Tibial nerve (tissue), 4 donors: Measurements from ENCODE around the gene TPM2. TPM values are rescaled to one million over a fixed set of nuclear protein-coding genes. Genes with fewer than 3 reads are reported as not detected.

Source experiments
- DNase-seq, 2 donors: peaks; one replicate each; pipeline ENCODE4 v3.0.0-alpha.2; 2019; ENCODE audit warnings: low spot score in 2 of 2
- H3K27ac ChIP-seq, 4 donors: fragments of 200-600 bp; sonication (generic) in 3 of 4; one replicate each; pipeline ENCODE4 v1.5.1; 2017 to 2019; ENCODE audit warnings: mild to moderate bottlenecking in 1 of 4
- H3K27me3 ChIP-seq, 2 donors: fragments of 200-600 bp; sonication (generic) in 1 of 2; one replicate each; pipeline versions ENCODE4 v1.5.1 to v1.6.0; 2017 to 2019
- H3K36me3 ChIP-seq, 3 donors: fragments of 200-600 bp; sonication (generic); one replicate each; pipeline ENCODE4 v1.5.1; 2018 to 2019
- H3K4me1 ChIP-seq, 4 donors: fragments of 200-600 bp; sonication (generic) in 3 of 4; one replicate each; pipeline ENCODE4 v1.5.1; 2017 to 2019
- H3K4me3 ChIP-seq, 4 donors: fragments of 200-600 bp; sonication (generic) in 3 of 4; one replicate each; pipeline ENCODE4 v1.5.1; 2017 to 2019; ENCODE audit warnings: mild to moderate bottlenecking in 1 of 4, moderate library complexity in 1 of 4
- H3K9me3 ChIP-seq, 4 donors: fragments of 200-600 bp; sonication (generic) in 3 of 4; one replicate each; pipeline ENCODE4 v1.5.1; 2017 to 2019
- CTCF ChIP-seq, 5 experiments: fragments of 200-600 bp in 3 of 5; fragments of 450-650 bp in 2 of 5; sonication (generic) in 3 of 5; IDR thresholded peaks; one replicate each; pipeline ENCODE4 v1.5.1; 2016 to 2019; ENCODE audit warnings: antibody characterized with exemption in 5 of 5, mild to moderate bottlenecking in 3 of 5, moderate library complexity in 2 of 5
- EP300 ChIP-seq, 2 donors: sonication (generic); formaldehyde crosslinking; IDR thresholded peaks; one replicate each; pipeline ENCODE4 v1.6.1; 2017; ENCODE audit warnings: antibody characterized with exemption in 2 of 2, mild to moderate bottlenecking in 1 of 2
- POLR2A ChIP-seq, 2 donors: fragments of 450-650 bp; IDR thresholded peaks; one replicate each; pipeline ENCODE4 v1.6.1; 2017; ENCODE audit warnings: antibody characterized with exemption in 2 of 2, mild to moderate bottlenecking in 2 of 2, moderate library complexity in 2 of 2
- WGBS, 2 donors: methylation state at CpG; one replicate each; pipeline ENCODE4 v1.1.5; 2018; 5-methylcytosine and 5-hydroxymethylcytosine counted together
- total RNA-seq, 4 donors: library from RNA; depleted of rRNA; stranded (reverse); fragments of >200 nt; gene quantifications; one replicate each; pipeline ENCODE4 v1.1.0, GENCODE V29; 2016

Gene TPM2
- total RNA-seq, 4 donors from 2014 or later: 229 to 350 (median 289) TPM

- Histone ChIP-seq H3K27me3 (no peaks in the 10 kb centered on the region), H3K4me3 (no peak overlapping the region), H3K9me3 (no peaks in the 10 kb centered on the region), H3K4me1 (peaks cover 0 to 21% (median 3%) of the 10 kb centered on the region in 4 donors), H3K27ac (no peak overlapping the region), H3K36me3 (peaks cover 0 to 47% (median 0%) of the 10 kb centered on the region in 3 donors)
- 31 to 70% methylated on average over 3 of the region's 3 CpGs for WGBS, 2 donors
- TF ChIP-seq POLR2A (IDR thresholded peaks at IDR 0.05) (no peak), EP300 (IDR thresholded peaks at IDR 0.05) (no peak), CTCF (IDR thresholded peaks at IDR 0.05) (no peak)
- no peak for DNase-seq
These were observed 8.3 kb downstream of the TPM2 start for GRCh38 chr9:35681341-35682002.

- Histone ChIP-seq H3K36me3 (peaks cover 0 to 40% (median 0%) of the 10 kb centered on the region in 3 donors), H3K4me3 (no peak overlapping the region), H3K27me3 (no peaks in the 10 kb centered on the region), H3K27ac (no peak overlapping the region), H3K9me3 (no peaks in the 10 kb centered on the region), H3K4me1 (peaks cover 0 to 21% (median 7%) of the 10 kb centered on the region in 4 donors)
- TF ChIP-seq EP300 (IDR thresholded peaks at IDR 0.05): no peak
- no peak for TF ChIP-seq CTCF (IDR thresholded peaks at IDR 0.05)
- no peak for TF ChIP-seq POLR2A (IDR thresholded peaks at IDR 0.05)
- 52 to 54% methylated on average over 15 of the region's 15 CpGs for WGBS, 2 donors
- DNase-seq: no peak
These were observed 9.2 kb downstream of the TPM2 start for GRCh38 chr9:35680331-35681105.

GRCh38 chr9:35679766-35680330, 9.9 kb downstream of the TPM2 start:
- peaks cover 0 to 20% (median 10%) of the 10 kb centered on the region in 4 donors for H3K4me1 ChIP-seq
- no peaks in the 10 kb centered on the region for H3K9me3 ChIP-seq
- DNase-seq: no peak
- H3K36me3 ChIP-seq: peaks cover 0 to 33% (median 0%) of the 10 kb centered on the region in 3 donors
- 80 to 85% methylated on average over 8 of the region's 8 CpGs for WGBS, 2 donors
- H3K27me3 ChIP-seq: no peaks in the 10 kb centered on the region
- H3K27ac ChIP-seq: no peak overlapping the region
- TF ChIP-seq EP300 (IDR thresholded peaks at IDR 0.05): no peak
- H3K4me3 ChIP-seq: no peak overlapping the region

DNA sequence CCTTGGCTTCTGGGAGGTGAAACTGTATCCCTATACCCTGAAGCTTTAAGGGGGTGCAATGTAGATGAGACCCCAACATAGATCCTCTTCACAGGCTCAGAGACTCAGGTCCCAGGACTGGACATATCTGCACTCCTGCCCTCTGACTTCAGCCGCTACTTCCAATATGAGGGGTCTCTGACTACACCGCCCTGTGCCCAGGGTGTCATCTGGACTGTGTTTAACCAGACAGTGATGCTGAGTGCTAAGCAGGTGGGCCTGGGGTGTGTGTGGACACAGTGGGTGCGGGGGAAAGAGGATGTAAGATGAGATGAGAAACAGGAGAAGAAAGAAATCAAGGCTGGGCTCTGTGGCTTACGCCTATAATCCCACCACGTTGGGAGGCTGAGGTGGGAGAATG, 10.6 kb downstream of the TPM2 start:
- Histone ChIP-seq H3K4me1 (peaks cover 0 to 16% (median 10%) of the 10 kb centered on the region in 4 donors), H3K27ac (no peak overlapping the region)

More for the DNA sequence above, 10.6 kb downstream of the TPM2 start:
- Histone ChIP-seq H3K36me3 (peaks cover 0 to 26% (median 0%) of the 10 kb centered on the region in 3 donors), H3K9me3 (no peaks in the 10 kb centered on the region), H3K4me3 (no peak overlapping the region), H3K27me3 (no peaks in the 10 kb centered on the region)
- 90 to 92% methylated on average over 5 of the region's 5 CpGs for WGBS, 2 donors
- TF ChIP-seq EP300 (IDR thresholded peaks at IDR 0.05): no peak
- TF ChIP-seq CTCF (IDR thresholded peaks at IDR 0.05): no peak
- TF ChIP-seq POLR2A (IDR thresholded peaks at IDR 0.05): no peak
- DNase-seq: no peak
